H1 (cell line): ENCODE measurements around the gene CHAD. TPM values are rescaled to one million over a fixed set of nuclear protein-coding genes. Genes with fewer than 3 reads are reported as not detected.

ENCODE experiments used
- CTCF ChIA-PET: fragments of 300-600 bp; sonication (Branson Sonifier 250); formaldehyde crosslinking; loops from one replicate; lab custom pipeline; 2021; ENCODE audit not compliant: partially characterized antibody; lab: Charles Lee
- POLR2A ChIA-PET: fragments of 300-600 bp; sonication (Branson Sonifier 250); formaldehyde crosslinking; loops from one replicate; lab custom pipeline; 2021; ENCODE audit warnings: inconsistent platforms; ENCODE audit not compliant: partially characterized antibody; lab: Charles Lee
- DNase-seq, 2 experiments: peaks; one replicate each; pipeline versions ENCODE4 v3.0.0 to v3.0.0-alpha.2; 2010 to 2022; ENCODE audit warnings: low spot score in 2 of 2, low read depth in 1 of 2, mixed read lengths in 1 of 2
- FAIRE-seq: peaks from 2 replicates; lab custom pipeline; 2011; peaks lifted over from hg19 to GRCh38; lab: Jason Lieb, UNC
- H2AFZ ChIP-seq: 2 replicates; pipeline ENCODE4 v1.8.1; 2012; ENCODE audit warnings: low read length, inconsistent platforms
- H2AK5ac ChIP-seq: 2 replicates; pipeline ENCODE4 v1.6.1; 2013; ENCODE audit warnings: low read depth, low read length
- H2BK120ac ChIP-seq: replicated peaks from 2 replicates; pipeline ENCODE3; 2013; ENCODE audit warnings: low read depth, low read length, inconsistent platforms
- H2BK12ac ChIP-seq: 2 replicates; pipeline ENCODE4 v1.6.1; 2013; ENCODE audit warnings: low read depth, low read length
- H2BK15ac ChIP-seq: 2 replicates; pipeline ENCODE4 v1.6.1; 2013; ENCODE audit warnings: low read length
- H2BK20ac ChIP-seq: 2 replicates; pipeline ENCODE4 v1.6.1; 2013; ENCODE audit warnings: low read length
- H2BK5ac ChIP-seq: 2 replicates; pipeline ENCODE4 v1.6.1; 2013; ENCODE audit warnings: low read depth, low read length
- H3K14ac ChIP-seq: 2 replicates; pipeline ENCODE4 v1.6.1; 2013; ENCODE audit warnings: inconsistent platforms; ENCODE audit not compliant: insufficient read length
- H3K18ac ChIP-seq: 2 replicates; pipeline ENCODE4 v1.6.1; 2013; ENCODE audit warnings: low read length; ENCODE audit errors: extremely low read depth
- H3K23ac ChIP-seq: 2 replicates; pipeline ENCODE4 v1.6.1; 2013; ENCODE audit warnings: inconsistent platforms; ENCODE audit not compliant: insufficient read length
- H3K23me2 ChIP-seq: 2 replicates; pipeline ENCODE4 v1.6.1; 2013; ENCODE audit warnings: low read depth, low read length
- H3K27ac ChIP-seq: 2 replicates; pipeline ENCODE4 v1.6.1; 2011; ENCODE audit warnings: low read depth, low read length, inconsistent platforms
- H3K27me3 ChIP-seq, 4 experiments: replicated peaks in 1 of 4; 1 replicate in 1 of 4; 2 replicates in 3 of 4; pipeline versions ENCODE4 v1.6.1 to v1.8.1; 2011 to 2013; ENCODE audit warnings: low read length in 3 of 4, mild to moderate bottlenecking in 3 of 4, inconsistent platforms in 2 of 4, mixed read lengths in 2 of 4, moderate library complexity in 1 of 4; ENCODE audit not compliant: control insufficient read depth in 3 of 4, insufficient read depth in 3 of 4; ENCODE audit errors: extremely low read depth in 1 of 4
- H3K36me3 ChIP-seq, 4 experiments: 2 replicates each; pipeline versions ENCODE4 v1.6.1 to v1.8.1; 2011 to 2013; ENCODE audit warnings: mild to moderate bottlenecking in 4 of 4, low read length in 3 of 4, moderate library complexity in 2 of 4, control low read depth in 1 of 4, inconsistent platforms in 1 of 4; ENCODE audit not compliant: insufficient read depth in 4 of 4, control insufficient read depth in 2 of 4
- H3K4ac ChIP-seq: replicated peaks from 2 replicates; pipeline ENCODE3; 2013; ENCODE audit warnings: low read length, low read depth, mixed read lengths, inconsistent platforms; ENCODE audit not compliant: insufficient read length
- H3K4me1 ChIP-seq, 4 experiments: replicated peaks in 1 of 4; 1 replicate in 1 of 4; 2 replicates in 3 of 4; pipeline versions ENCODE4 v1.6.1 to v1.8.1; 2011 to 2013; ENCODE audit warnings: low read length in 3 of 4, inconsistent platforms in 2 of 4, mixed read lengths in 1 of 4; ENCODE audit not compliant: insufficient read depth in 4 of 4, control insufficient read depth in 3 of 4
- H3K4me2 ChIP-seq, 2 experiments: 2 replicates each; pipeline versions ENCODE4 v1.6.1 to v1.8.1; 2011 to 2013; ENCODE audit warnings: low read depth in 2 of 2, low read length in 2 of 2, control low read depth in 1 of 2, inconsistent platforms in 1 of 2, mild to moderate bottlenecking in 1 of 2; ENCODE audit not compliant: insufficient read depth in 1 of 2
- H3K4me3 ChIP-seq, 4 experiments: fragments of 200-600, 300-600 bp in 1 of 4; sonication (generic), shearing (Covaris generic), sonication (Bioruptor Twin) in 1 of 4; 2 replicates each; pipeline versions ENCODE4 v1.5.1 to v1.8.1; 2011 to 2016; ENCODE audit warnings: low read length in 4 of 4, low read depth in 3 of 4, control low read depth in 2 of 4, inconsistent platforms in 2 of 4, mild to moderate bottlenecking in 2 of 4, mixed read lengths in 1 of 4, moderate library complexity in 1 of 4; ENCODE audit not compliant: insufficient read depth in 2 of 4; ENCODE audit errors: extremely low read depth in 1 of 4
- H3K56ac ChIP-seq: replicated peaks from 2 replicates; pipeline ENCODE3; 2013; ENCODE audit warnings: low read depth, mild to moderate bottlenecking, mixed read lengths, low read length, inconsistent platforms; ENCODE audit not compliant: insufficient read length
- H3K79me1 ChIP-seq: 2 replicates; pipeline ENCODE4 v1.6.1; 2013; ENCODE audit warnings: low read depth, low read length, control low read depth
- H3K79me2 ChIP-seq, 2 experiments: 2 replicates each; pipeline versions ENCODE4 v1.6.1 to v1.8.1; 2012 to 2013; ENCODE audit warnings: low read length in 2 of 2, mild to moderate bottlenecking in 2 of 2, inconsistent platforms in 1 of 2; ENCODE audit not compliant: insufficient read depth in 2 of 2, control insufficient read depth in 1 of 2
- H3K9ac ChIP-seq, 4 experiments: replicated peaks in 1 of 4; 1 replicate in 1 of 4; 2 replicates in 3 of 4; pipeline versions ENCODE4 v1.6.1 to v1.8.1; 2011 to 2013; ENCODE audit warnings: low read depth in 3 of 4, low read length in 3 of 4, control low read depth in 2 of 4, mild to moderate bottlenecking in 2 of 4, moderate library complexity in 2 of 4, inconsistent platforms in 1 of 4; ENCODE audit errors: extremely low read depth in 1 of 4
- H3K9me3 ChIP-seq, 2 experiments: 2 replicates each; pipeline versions ENCODE4 v1.6.1 to v1.8.1; 2012 to 2013; ENCODE audit warnings: mild to moderate bottlenecking in 2 of 2, moderate library complexity in 2 of 2, control low read depth in 1 of 2, inconsistent platforms in 1 of 2, low read depth in 1 of 2, low read length in 1 of 2, mixed read lengths in 1 of 2; ENCODE audit not compliant: insufficient read depth in 2 of 2
- H4K20me1 ChIP-seq, 2 experiments: replicated peaks in 1 of 2; 2 replicates each; pipeline versions ENCODE3 to v1.8.1; 2011 to 2013; ENCODE audit warnings: inconsistent platforms in 2 of 2, low read length in 2 of 2, mild to moderate bottlenecking in 1 of 2; ENCODE audit not compliant: insufficient read depth in 2 of 2, control insufficient read depth in 1 of 2
- H4K5ac ChIP-seq: 2 replicates; pipeline ENCODE4 v1.6.1; 2013; ENCODE audit warnings: low read length, low read depth, mixed read lengths, inconsistent platforms; ENCODE audit not compliant: insufficient read length
- H4K8ac ChIP-seq: 2 replicates; pipeline ENCODE4 v1.8.0; 2013; ENCODE audit warnings: mild to moderate bottlenecking, moderate library complexity, low read length, inconsistent platforms; ENCODE audit not compliant: insufficient read depth; ENCODE audit errors: extremely low read depth
- H4K91ac ChIP-seq: replicated peaks from 2 replicates; pipeline ENCODE3; 2013; ENCODE audit warnings: low read length, mixed read lengths, inconsistent platforms; ENCODE audit not compliant: insufficient read length
- ASH2L ChIP-seq: fragments of 200-600, 300-600 bp; sonication (generic); IDR thresholded peaks from one replicate; pipeline ENCODE4 v1.7.1; 2017; ENCODE audit warnings: low read length
- ATF3 ChIP-seq: IDR thresholded peaks from 2 replicates; pipeline ENCODE4 v1.6.1; 2011; ENCODE audit warnings: low read depth, mild to moderate bottlenecking, low read length; ENCODE audit not compliant: insufficient read depth
- CREB1 ChIP-seq: IDR thresholded peaks from 2 replicates; pipeline ENCODE4 v1.6.1; 2012; ENCODE audit warnings: inconsistent platforms
- SIN3A ChIP-seq, 2 experiments: IDR thresholded peaks in 1 of 2; conservative IDR thresholded peaks in 1 of 2; 2 replicates each; pipeline ENCODE4 v1.6.1; 2011 to 2012; ENCODE audit warnings: low read length in 2 of 2, improper control_type of control experiment in 1 of 2, low read depth in 1 of 2, mild to moderate bottlenecking in 1 of 2
- SP2 ChIP-seq: IDR thresholded peaks from 2 replicates; pipeline ENCODE4 v1.6.1; 2012; ENCODE audit warnings: mild to moderate bottlenecking, low read length, inconsistent platforms
- TAF1 ChIP-seq: IDR thresholded peaks from 2 replicates; pipeline ENCODE4 v1.6.1; 2011; ENCODE audit warnings: mild to moderate bottlenecking, low read depth, low read length
- WGBS, 2 experiments: shearing (Covaris generic) in 1 of 2; methylation state at CpG; one replicate each; pipeline versions ENCODE4 v1.1.6 to v1.1.7; 2013 to 2015; ENCODE audit warnings: low lambda C conversion rate in 2 of 2, mixed read lengths in 2 of 2, inconsistent platforms in 1 of 2, low coverage in 1 of 2, missing lambda C conversion rate in 1 of 2; ENCODE audit not compliant: insufficient replicate concordance in 2 of 2, insufficient coverage in 1 of 2, insufficient read length in 1 of 2; ENCODE audit errors: extremely low coverage in 1 of 2, missing lambda C conversion rate in 1 of 2; 5-methylcytosine and 5-hydroxymethylcytosine counted together
- polyA plus RNA-seq, 7 experiments: library from polyadenylated mRNA; depleted of rRNA in 3 of 7; stranded (reverse) in 5 of 7; unstranded in 2 of 7; fragments of >200 nt in 5 of 7; fragments of 200-250 nt in 2 of 7; gene quantifications; 1 replicate in 5 of 7; 2 replicates in 1 of 7; 4 replicates in 1 of 7; pipeline versions ENCODE4 v1.2.1 to v1.2.3, GENCODE V29; 2011 to 2013; ENCODE audit warnings: missing spikeins in 2 of 7, mixed read lengths in 2 of 7
- total RNA-seq: library from RNA; stranded (reverse); fragmentation: NEBNext Ultra II Directional; extraction: Animal tissue kit (Norgen Biotek cat#: 25700); gene quantifications from 2 replicates; pipeline ENCODE4 v1.2.1, GENCODE V29; 2021
- TF ChIP-seq, protein P1 (sequence below): IDR thresholded peaks from 2 replicates; pipeline ENCODE4 v1.6.1; 2012; ENCODE audit warnings: inconsistent platforms
- TF ChIP-seq, protein P2 (sequence below): IDR thresholded peaks from 2 replicates; pipeline ENCODE4 v1.6.1; 2011; ENCODE audit warnings: low read length, improper control_type of control experiment

CHAD gene
- total and polyA plus RNA-seq, 2 of the 8 experiments (the other 6 are each of a cell fraction or from before 2014, with no cell fraction given) = 0.03 TPM; not detected in 1

GRCh38 chr17:50425682-50426471 is 42.8 kb downstream of the CHAD start, which contains the start of gene ACSF2:
ACSF2 (plus strand) TSS chr17:50426218; CDS start chr17:50426262, 44 bp downstream.
- FAIRE-seq (no peak), DNase-seq (peak; percentile 19 to 72)
- Histone ChIP-seq H3K36me3 (no peaks in the 10 kb centered on the region), H3K9ac (peak within 1 kb of the TSS in 3 of 4 experiments; percentile 26 to 68 (median 36); a peak in 4 of 7 replicates), H2BK5ac (peak within 1 kb of the TSS; percentile 66; the same call in 1 of the 2 replicates), H2BK120ac (peak within 1 kb of the TSS; percentile 47), H4K5ac (peak within 1 kb of the TSS; percentile 81), H3K18ac (peak within 1 kb of the TSS; percentile 87), H3K56ac (no peak within 1 kb of the TSS), H2AK5ac (peak within 1 kb of the TSS; percentile 56; the same call in 1 of the 2 replicates), H3K79me2 (no peaks in the 10 kb centered on the region), H3K4me1 (peaks cover 6 to 13% (median 10%) of the 10 kb centered on the region in 4 experiments), H4K91ac (peak within 1 kb of the TSS; percentile 83), H3K27ac (no peak within 1 kb of the TSS), H2BK12ac (peak within 1 kb of the TSS; percentile 81), H3K23ac (no peak within 1 kb of the TSS), H3K27me3 (peaks cover 0 to 2% (median 0%) of the 10 kb centered on the region in 4 experiments; a peak in 3 of 7 replicates), H2BK15ac (peak within 1 kb of the TSS; percentile 88), H3K79me1 (no peaks in the 10 kb centered on the region), H2BK20ac (no peak within 1 kb of the TSS), H3K14ac (no peak within 1 kb of the TSS), H3K4ac (peak within 1 kb of the TSS; percentile 66), H3K4me3 (peak within 1 kb of the TSS; percentile 55 to 78 (median 68)), H3K4me2 (peak within 1 kb of the TSS; percentile 83 to 86), H4K20me1 (no peaks in the 10 kb centered on the region), H2AFZ (peak within 1 kb of the TSS; percentile 48; the same call in 1 of the 2 replicates), H4K8ac (peak within 1 kb of the TSS; percentile 75), H3K23me2 (peaks cover 11% of the 10 kb centered on the region; the same call in 1 of the 2 replicates), H3K9me3 (no peaks in the 10 kb centered on the region)
- ChIA-PET POLR2A (interaction anchor here (0.6 to 2.2 kb wide), 8 partner anchors 11 to 508 kb away, joined by 3 to 12 read pairs (median 4); partner anchors contain the start of gene LRRC59), CTCF (interaction anchor here (0.6 to 8.3 kb wide), 9 partner anchors 10 to 125 kb away, joined by 3 to 87 read pairs (median 4); partner anchors contain the start of gene LRRC59)
- 8% methylated on average over 30 of the region's 70 CpGs; no CpG with 5 or more reads in 1 of the 2 experiments for WGBS, 2 experiments
- 0 out of 2 replicates have a peak, but pooled peaks have one; percentile 25 for TF ChIP-seq TAF1
- no peak for TF ChIP-seq SIN3A (conservative IDR thresholded peaks at IDR 0.05 in 1 of 2, IDR thresholded peaks at IDR 0.05 in 1 of 2; ENCODE audit: low read depth in 1 of 2, low read length in 2 of 2)
- TF ChIP-seq, protein P1, sequence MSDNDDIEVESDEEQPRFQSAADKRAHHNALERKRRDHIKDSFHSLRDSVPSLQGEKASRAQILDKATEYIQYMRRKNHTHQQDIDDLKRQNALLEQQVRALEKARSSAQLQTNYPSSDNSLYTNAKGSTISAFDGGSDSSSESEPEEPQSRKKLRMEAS = peak; percentile 97
- TF ChIP-seq CREB1 = no peak
- 0 out of 2 replicates have a peak, but pooled peaks have one; percentile 42 for TF ChIP-seq ATF3
- TF ChIP-seq, protein P2, sequence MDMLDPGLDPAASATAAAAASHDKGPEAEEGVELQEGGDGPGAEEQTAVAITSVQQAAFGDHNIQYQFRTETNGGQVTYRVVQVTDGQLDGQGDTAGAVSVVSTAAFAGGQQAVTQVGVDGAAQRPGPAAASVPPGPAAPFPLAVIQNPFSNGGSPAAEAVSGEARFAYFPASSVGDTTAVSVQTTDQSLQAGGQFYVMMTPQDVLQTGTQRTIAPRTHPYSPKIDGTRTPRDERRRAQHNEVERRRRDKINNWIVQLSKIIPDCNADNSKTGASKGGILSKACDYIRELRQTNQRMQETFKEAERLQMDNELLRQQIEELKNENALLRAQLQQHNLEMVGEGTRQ = peak; percentile 82
- peak; percentile 23 for TF ChIP-seq ASH2L
- no peak for TF ChIP-seq SP2
